Retina (tissue), 1 donor: ENCODE data around the gene CACHD1.
"Not testable (repeated sequence)": the region's sequence is repeated elsewhere in the genome, so short reads cannot be mapped to it uniquely, and the experiment has no call there.

ENCODE experiments used
- DNase-seq: peaks from one replicate; pipeline ENCODE4 v3.0.0-alpha.2; 2016

Gene CACHD1

DNA sequence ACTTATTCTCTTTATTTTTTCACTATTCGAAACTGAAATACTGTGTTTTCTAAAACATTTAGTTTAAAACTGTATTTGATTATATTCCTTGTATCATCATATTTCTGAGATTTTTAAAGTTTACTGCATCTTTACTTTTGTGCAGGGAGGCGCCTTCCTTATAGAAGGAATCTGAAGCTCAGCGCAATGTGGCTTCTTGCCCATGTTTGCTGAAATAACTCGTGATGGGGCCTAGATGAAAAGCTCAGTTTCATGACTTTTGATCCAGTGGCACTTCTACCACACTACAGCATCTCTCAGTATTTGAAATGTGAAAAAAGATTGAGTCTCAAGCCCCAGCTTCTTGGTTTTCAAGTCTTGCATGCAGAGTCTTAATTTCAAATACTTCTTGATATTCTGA lies 28.4 kb downstream of the CACHD1 start:
- no peak for DNase-seq

GRCh38 chr1:64499011-64499410 lies 29.1 kb downstream of the CACHD1 start:
- DNase-seq: no peak

- no peak for DNase-seq
Measured at GRCh38 chr1:64499966-64500365, 30.0 kb downstream of the CACHD1 start.

GRCh38 chr1:64502083-64502482 lies 32.2 kb downstream of the CACHD1 start:
- no peak for DNase-seq

DNA sequence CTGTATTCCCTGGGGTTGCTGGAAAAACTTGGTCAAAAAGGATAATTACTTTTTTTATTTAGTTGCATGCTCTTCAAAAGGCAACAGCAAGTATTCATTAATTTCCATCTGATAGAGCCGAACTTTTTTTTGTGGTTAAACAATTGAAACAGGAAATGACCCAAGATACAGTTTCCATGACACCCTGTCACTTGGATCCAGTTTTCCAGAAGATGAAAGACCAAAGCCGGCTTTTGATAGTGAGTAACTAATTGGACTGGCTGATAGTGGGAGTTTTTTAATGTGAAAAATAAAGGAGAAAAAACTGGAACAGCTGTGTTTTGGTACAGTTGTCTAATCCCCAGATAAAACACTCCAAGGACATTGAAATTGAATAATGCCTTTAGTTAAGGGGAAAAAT lies 33.0 kb downstream of the CACHD1 start:
- DNase-seq: no peak

GRCh38 chr1:64505232-64505943 lies 35.5 kb downstream of the CACHD1 start:
- peak; percentile 67 for DNase-seq

GRCh38 chr1:64505944-64506655 lies 36.2 kb downstream of the CACHD1 start:
- peak; percentile 75 for DNase-seq

DNA sequence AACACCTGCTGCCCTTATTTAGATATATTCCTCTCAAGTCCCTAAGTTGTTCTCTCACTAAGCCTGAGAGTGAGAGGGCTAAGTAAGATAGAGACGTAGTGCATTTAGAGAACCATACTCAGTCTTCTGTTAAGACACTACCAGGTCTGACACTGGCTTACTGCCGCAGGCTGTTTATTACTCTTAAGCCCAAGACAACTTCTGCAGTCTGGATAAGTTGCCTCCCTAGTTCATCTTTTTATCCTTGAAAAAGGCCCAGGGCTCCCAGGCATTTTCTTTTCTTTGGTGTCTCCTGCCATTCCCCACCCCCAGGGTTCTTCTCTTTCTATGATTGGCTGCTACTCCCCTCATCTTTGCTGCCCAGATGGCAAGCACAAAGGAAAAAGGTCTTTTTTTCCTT lies 38.7 kb downstream of the CACHD1 start:
- DNase-seq: peak; percentile 54

- DNase-seq: no peak
Measured at GRCh38 chr1:64511044-64511443, 41.1 kb downstream of the CACHD1 start.

DNA sequence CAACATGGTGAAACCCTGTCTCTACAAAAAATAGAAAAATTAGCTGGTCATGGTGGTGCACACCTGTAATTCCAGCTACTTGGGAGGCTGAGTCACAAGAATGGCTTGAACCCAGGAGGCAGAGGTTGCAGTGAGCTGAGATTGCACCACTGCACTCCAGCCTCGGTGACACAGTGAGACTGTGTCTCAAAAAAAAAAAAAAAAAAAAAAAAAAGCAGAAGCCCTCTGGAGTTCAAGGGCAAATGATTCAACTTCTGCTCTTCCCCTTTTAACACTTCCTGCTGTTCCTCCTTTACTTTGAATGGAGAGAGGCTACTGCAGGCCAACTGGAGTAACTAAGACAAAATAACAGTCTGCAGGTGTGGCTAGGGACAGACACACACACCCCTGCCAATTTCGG lies 42.3 kb downstream of the CACHD1 start:
- not testable (repeated sequence) for DNase-seq

GRCh38 chr1:64513545-64513944 lies 43.6 kb downstream of the CACHD1 start:
- DNase-seq: no peak

- DNase-seq: no peak
Measured at GRCh38 chr1:64514197-64514765, 44.4 kb downstream of the CACHD1 start.

DNA sequence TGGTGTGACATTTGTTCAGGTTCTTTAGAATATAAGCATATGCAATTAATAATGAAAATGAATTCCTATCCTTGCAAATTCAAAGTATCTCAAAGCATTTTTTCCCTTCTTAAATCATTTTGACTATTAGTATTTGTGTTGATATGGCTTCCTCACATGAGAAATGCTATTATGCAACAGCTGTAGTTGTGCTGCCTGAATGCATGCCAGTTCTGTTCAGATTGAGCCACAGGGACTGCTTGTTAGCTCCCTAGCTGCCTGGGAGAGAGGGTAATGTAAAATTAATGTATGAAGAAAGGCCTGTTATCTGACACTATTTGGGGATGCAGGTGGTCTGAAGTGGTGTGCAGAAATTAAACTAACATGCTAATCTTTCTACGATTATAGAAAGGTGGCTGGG lies 45.5 kb downstream of the CACHD1 start:
- DNase-seq: no peak

DNA sequence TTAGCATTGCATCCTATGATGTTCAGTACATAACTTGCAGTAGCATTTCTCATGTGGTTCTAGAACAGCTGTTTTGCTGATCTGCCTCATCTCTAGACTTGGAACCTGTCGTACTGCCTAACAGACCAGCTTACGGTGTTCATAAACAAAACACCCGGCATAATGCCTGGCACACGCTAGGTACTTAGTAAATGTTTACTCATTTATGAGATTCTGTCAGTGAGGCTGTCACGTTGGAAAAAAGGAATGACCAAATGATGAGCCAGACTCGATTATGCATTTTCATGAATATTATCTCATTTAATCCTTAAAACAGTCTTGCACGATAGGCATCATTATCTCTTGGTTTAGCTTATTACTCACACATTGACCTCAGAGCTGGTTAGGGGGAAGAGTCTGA lies 46.4 kb downstream of the CACHD1 start:
- no peak for DNase-seq

DNA sequence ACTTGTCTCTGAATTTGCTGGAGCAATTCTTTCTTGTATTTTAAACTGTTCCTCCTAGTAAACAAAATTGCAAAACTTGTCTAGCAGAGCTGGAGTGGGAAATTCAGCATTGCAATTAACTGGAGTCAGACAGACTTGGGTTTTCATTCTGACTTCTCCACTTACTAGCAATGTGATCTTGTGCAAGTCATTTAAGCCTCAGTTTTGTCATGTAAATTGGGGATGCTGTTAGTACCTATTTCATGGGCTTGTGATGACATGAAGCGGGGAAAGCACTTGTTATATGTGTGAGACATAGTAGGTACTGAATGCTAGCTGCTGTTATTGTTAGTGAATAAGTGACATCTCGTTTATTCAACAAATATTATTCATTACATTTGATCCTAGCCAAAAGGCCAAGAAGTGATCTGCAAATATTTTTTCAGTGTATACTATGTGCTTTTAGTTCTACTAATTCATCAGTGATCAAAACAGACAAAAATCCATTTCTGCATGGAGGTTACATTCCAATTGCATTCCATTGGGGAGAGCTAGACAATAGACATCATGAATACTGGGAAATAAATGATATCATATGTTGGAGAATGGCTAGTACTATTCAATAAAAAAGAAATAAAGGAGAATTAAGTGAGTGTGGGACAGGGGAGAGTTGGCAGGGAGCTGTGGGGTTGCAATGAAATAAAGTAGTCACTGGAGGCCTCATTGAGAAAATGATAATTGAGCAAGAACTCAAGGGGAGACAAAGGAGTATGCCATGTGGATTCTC lies 47.1 kb downstream of the CACHD1 start:
- DNase-seq: no peak

DNA sequence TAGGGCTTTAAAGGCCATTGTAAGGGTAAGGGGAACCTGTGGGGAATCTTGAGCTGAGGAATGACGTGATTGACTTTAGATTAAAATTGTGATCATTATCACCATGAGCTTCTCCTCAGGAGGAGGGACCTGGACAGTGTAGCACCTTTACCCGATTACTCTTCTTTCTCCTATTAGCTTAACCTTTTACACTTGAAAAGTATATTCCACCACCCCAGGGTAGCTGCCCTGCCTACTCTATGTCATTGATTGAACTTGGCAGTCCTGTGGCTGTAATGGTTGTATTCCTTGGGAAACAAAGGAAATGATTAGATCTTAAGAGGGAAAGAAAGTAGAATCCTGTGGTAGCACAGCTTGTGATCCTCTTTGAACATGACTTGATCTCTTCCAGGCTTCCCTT lies 47.7 kb downstream of the CACHD1 start:
- DNase-seq: no peak

DNA sequence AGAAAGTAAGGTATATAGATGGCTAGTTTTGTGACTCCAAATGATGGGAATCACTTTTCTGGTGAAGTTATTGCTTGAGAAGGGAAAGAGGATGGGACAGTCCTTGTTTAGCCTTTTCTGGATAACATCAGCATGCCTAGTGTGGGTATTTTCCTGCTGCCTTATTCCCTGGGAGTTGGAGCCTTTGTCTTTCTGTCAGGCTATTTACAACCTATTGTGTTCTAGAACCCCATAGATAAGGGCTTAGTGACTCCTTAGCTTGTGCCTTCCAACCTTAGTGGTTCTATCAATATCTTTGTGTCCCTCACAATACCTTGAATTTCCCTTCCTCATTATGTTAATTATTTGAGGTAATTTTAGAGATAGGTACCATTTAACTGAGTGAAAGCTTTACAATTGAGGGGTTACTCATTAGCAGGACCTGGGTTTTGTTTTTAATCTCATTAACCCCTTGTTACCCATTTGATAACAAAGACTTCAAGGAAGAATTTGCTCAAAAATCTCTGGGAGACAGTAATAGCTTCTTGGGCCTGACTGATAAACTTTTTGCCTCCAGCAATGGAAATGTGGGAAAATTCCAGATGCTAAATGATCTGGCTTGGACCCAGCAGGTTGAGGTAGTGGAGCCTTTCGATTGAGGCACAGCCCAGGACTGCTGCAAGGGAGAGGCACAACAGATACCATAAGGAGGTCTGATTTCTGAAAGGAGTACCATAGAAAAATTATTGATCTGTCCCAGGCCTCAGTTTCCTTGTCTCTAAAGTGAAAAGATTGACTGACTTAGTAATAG lies 49.0 kb downstream of the CACHD1 start:
- DNase-seq: no peak

DNA sequence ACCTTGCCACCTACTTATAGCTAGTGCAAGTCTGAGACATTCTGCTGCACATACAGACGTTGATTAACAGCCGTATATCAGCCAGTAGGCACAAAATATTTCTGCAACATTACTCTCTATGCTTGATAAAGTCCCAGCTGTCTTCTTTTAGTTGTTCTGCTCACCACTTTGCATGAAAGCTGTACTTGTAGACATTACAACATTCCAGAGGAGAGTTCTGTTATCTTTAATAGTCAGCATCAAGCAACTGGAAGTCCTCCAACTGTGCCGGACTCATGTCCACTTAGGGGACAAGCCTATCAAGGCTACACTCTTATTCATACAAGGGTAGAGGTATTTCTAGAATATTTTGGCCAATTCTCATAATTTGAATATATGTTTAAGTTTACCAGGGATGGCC lies 50.0 kb downstream of the CACHD1 start:
- DNase-seq: no peak

DNA sequence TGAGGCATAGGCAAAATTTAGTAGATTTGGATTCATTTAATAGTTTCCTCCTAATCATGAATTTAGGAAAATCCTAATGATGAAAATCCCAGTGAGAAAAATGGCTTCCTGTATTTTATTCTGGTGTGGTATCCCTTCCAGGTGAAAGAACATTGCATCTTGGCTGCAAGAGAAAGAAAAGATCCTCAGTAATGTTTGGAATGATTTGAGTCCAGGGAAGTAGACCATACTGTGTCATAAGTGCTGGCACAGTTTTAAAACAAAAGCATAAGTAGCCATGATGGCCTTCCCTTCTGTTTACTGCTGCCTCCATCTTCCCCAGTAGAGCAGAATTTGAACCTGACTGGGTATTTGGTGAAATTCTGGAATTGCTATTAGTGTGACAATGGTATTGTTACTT lies 52.8 kb downstream of the CACHD1 start:
- no peak for DNase-seq

- DNase-seq: no peak
Measured at GRCh38 chr1:64523413-64524337, 53.7 kb downstream of the CACHD1 start.

DNA sequence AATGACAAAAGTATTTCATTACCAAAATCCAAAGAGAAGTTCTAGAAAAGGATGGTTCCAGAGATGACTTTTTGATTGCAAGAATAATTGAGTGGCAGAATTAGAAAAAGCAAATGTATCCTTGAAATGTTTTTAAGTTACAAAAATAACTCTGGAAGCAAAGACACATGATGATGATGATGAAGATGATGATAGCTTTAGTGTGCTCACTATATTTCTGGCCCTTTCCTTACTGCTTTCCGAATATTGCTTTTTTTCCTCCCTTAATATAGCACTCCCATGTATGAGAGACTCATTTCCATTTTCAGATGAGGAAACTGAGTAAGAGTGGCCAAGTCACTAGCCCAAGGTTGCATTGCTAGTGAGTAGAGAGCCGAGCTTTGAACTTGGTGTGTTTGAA lies 54.7 kb downstream of the CACHD1 start:
- no peak for DNase-seq
